GM23248 (cell line): ENCODE data around the gene R3HDM2. TPM values are rescaled to one million over a fixed set of nuclear protein-coding genes. Genes with fewer than 3 reads are reported as not detected.

ENCODE experiments used
- DNase-seq: peaks from one replicate; pipeline ENCODE4 v3.0.0-alpha.2; 2015
- H2AFZ ChIP-seq: fragments of 200-600 bp; sonication (generic); 2 replicates; pipeline ENCODE4 v1.6.1; 2016; ENCODE audit warnings: antibody characterized with exemption
- H3F3A ChIP-seq: fragments of 200-600 bp; sonication (generic); 2 replicates; pipeline ENCODE4 v1.6.1; 2016; ENCODE audit warnings: mild to moderate bottlenecking, antibody characterized with exemption, mixed run types; ENCODE audit not compliant: insufficient read depth
- H3K27ac ChIP-seq: fragments of 200-600 bp; sonication (generic); 2 replicates; pipeline ENCODE4 v1.5.1; 2016; ENCODE audit warnings: mild to moderate bottlenecking
- H3K27me3 ChIP-seq: fragments of 200-600 bp; sonication (generic); replicated peaks from 2 replicates; pipeline ENCODE4 v1.6.1; 2016; ENCODE audit warnings: mild to moderate bottlenecking; ENCODE audit not compliant: insufficient read depth
- H3K36me3 ChIP-seq: fragments of 200-600 bp; sonication (generic); 2 replicates; pipeline ENCODE4 v1.6.1; 2016; ENCODE audit warnings: low read depth, mild to moderate bottlenecking
- H3K4me1 ChIP-seq: fragments of 200-600 bp; sonication (generic); 2 replicates; pipeline ENCODE4 v1.6.1; 2016; ENCODE audit warnings: mild to moderate bottlenecking; ENCODE audit not compliant: insufficient read depth
- H3K4me2 ChIP-seq: fragments of 200-600 bp; sonication (generic); one replicate; pipeline ENCODE4 v1.6.1; 2016; ENCODE audit warnings: mild to moderate bottlenecking; ENCODE audit not compliant: unreplicated experiment
- H3K4me3 ChIP-seq: fragments of 200-600 bp; sonication (generic); 2 replicates; pipeline ENCODE4 v1.5.1; 2016; ENCODE audit warnings: mild to moderate bottlenecking
- H3K79me2 ChIP-seq: fragments of 200-600 bp; sonication (generic); 2 replicates; pipeline ENCODE4 v1.6.1; 2016; ENCODE audit warnings: mild to moderate bottlenecking; ENCODE audit not compliant: insufficient read depth
- H3K9ac ChIP-seq: fragments of 200-600 bp; sonication (generic); 2 replicates; pipeline ENCODE4 v1.6.1; 2016; ENCODE audit warnings: mild to moderate bottlenecking
- H3K9me2 ChIP-seq: fragments of 200-600 bp; sonication (generic); 2 replicates; pipeline ENCODE4 v1.6.1; 2016; ENCODE audit warnings: mixed run types, mild to moderate bottlenecking, moderate library complexity; ENCODE audit not compliant: insufficient read depth
- H3K9me3 ChIP-seq: fragments of 200-600 bp; sonication (generic); one replicate; pipeline ENCODE4 v1.6.1; 2017; ENCODE audit warnings: low read depth
- H4K20me1 ChIP-seq: fragments of 200-600 bp; sonication (generic); 2 replicates; pipeline ENCODE4 v1.6.0; 2016; ENCODE audit not compliant: insufficient read depth
- EZH2 ChIP-seq: fragments of 200-600 bp; sonication (generic); IDR thresholded peaks from 2 replicates; pipeline ENCODE4 v1.6.1; 2018; ENCODE audit warnings: antibody characterized with exemption, mild to moderate bottlenecking; ENCODE audit not compliant: insufficient read depth, poor library complexity, severe bottlenecking
- EZH2phosphoT487 ChIP-seq: fragments of 200-600 bp; sonication (generic); IDR thresholded peaks from 2 replicates; pipeline ENCODE4 v1.6.1; 2018; ENCODE audit warnings: antibody characterized with exemption, moderate library complexity, mild to moderate bottlenecking, low read depth; ENCODE audit not compliant: insufficient read depth
- WGBS, 2 experiments: methylation state at CpG; one replicate each; pipeline ENCODE4 v1.1.6; 2015 to 2017; ENCODE audit warnings: low lambda C conversion rate in 2 of 2, low coverage in 1 of 2; ENCODE audit errors: missing lambda C conversion rate in 2 of 2; 5-methylcytosine and 5-hydroxymethylcytosine counted together
- in situ Hi-C: fragments of 300-500 bp; cut with MboI; formaldehyde crosslinking; loops from 2 replicates; pipeline ENCODE4 v1.15.0; 2020
- polyA plus RNA-seq: library from polyadenylated mRNA; unstranded; fragments of >200 nt; fragmentation: Nextera tagmentation; extraction: Ambion mirVana; gene quantifications from 2 replicates; pipeline ENCODE4 v1.2.1, GENCODE V29; 2016
- small RNA-seq: library from RNA; depleted of rRNA; stranded (forward); fragments of <200 nt; gene quantifications from one replicate; pipeline ENCODE3, GENCODE V24; 2014; ENCODE audit warnings: low read depth, low replicate concordance
- total RNA-seq: library from RNA; depleted of rRNA; stranded (reverse); fragments of >200 nt; shearing (Covaris generic); gene quantifications from 2 replicates; pipeline ENCODE4 v1.2.3, GENCODE V29; 2014; rRNA removed

R3HDM2 gene
- total and polyA plus RNA-seq, 2 experiments from 2014 or later: 16.9 to 17.0 TPM

DNA sequence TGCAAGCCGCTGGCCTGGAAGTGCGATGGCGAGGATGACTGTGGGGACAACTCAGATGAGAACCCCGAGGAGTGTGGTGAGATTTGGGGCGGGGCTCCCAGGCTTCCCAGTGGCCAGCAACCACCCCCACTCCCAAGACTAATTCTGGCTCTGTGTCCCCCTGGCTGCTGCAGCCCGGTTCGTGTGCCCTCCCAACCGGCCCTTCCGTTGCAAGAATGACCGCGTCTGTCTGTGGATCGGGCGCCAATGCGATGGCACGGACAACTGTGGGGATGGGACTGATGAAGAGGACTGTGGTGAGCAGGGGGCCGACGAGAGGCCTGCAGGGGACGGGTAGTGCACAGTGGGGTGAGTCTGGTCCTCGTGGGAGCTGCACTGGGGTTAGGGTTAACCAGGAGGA is 226.4 kb downstream of the R3HDM2 start:
- no peak for DNase-seq
- peaks cover 48% of the 10 kb centered on the region for H3K36me3 ChIP-seq
- no peak overlapping the region for H3K27ac ChIP-seq
- no peak overlapping the region for H2AFZ ChIP-seq
- no peaks in the 10 kb centered on the region for H3K9me3 ChIP-seq
- 80 to 83% methylated on average over 19 of the region's 19 CpGs for WGBS, 2 experiments
- no peaks in the 10 kb centered on the region for H3K9me2 ChIP-seq
- no peak for TF ChIP-seq EZH2
- no peak for TF ChIP-seq EZH2phosphoT487
- no peaks in the 10 kb centered on the region for H3K27me3 ChIP-seq
- 0 out of 2 replicates have a peak, but pooled peaks cover 10% of the 10 kb centered on the region for H3K79me2 ChIP-seq
- H4K20me1 ChIP-seq: no peaks in the 10 kb centered on the region
- no peaks in the 10 kb centered on the region for H3K4me1 ChIP-seq
- no peak overlapping the region for H3K9ac ChIP-seq
- no peak overlapping the region for H3K4me2 ChIP-seq
- in situ Hi-C loops: no loop called here
- no peak overlapping the region for H3K4me3 ChIP-seq
- H3F3A ChIP-seq: peaks cover 33% of the 10 kb centered on the region

- WGBS, 2 experiments: 77 to 83% methylated on average over 11 of the region's 11 CpGs
These were observed 227.1 kb downstream of the R3HDM2 start for GRCh38 chr12:57203791-57204190.

More at GRCh38 chr12:57203791-57204190, 227.1 kb downstream of the R3HDM2 start:
- Histone ChIP-seq H3F3A (peaks cover 27% of the 10 kb centered on the region), H3K36me3 (peaks cover 49% of the 10 kb centered on the region), H4K20me1 (no peaks in the 10 kb centered on the region), H3K9ac (no peak overlapping the region), H3K79me2 (peaks cover 14% of the 10 kb centered on the region; the same call in 1 of the 2 replicates), H3K9me3 (no peaks in the 10 kb centered on the region), H2AFZ (no peak overlapping the region), H3K4me3 (no peak overlapping the region), H3K9me2 (no peaks in the 10 kb centered on the region), H3K27me3 (no peaks in the 10 kb centered on the region), H3K4me2 (no peak overlapping the region), H3K4me1 (no peaks in the 10 kb centered on the region), H3K27ac (no peak overlapping the region)
- TF ChIP-seq EZH2: no peak
- TF ChIP-seq EZH2phosphoT487: no peak
- in situ Hi-C loops: no loop called here
- no peak for DNase-seq

Small RNAs within 50 kb of the gene (small RNA-seq; reads per million reads assigned to genes)
- gene RNU6-879P: not detected

Other genes starting within 250 kb of the R3HDM2 start
- gene NXPH4, start 214.2 kb downstream of the R3HDM2 start, total RNA-seq: 5.6 and 5.7 TPM in 2 replicates
- gene NXPH4, start 214.2 kb downstream of the R3HDM2 start, polyA plus RNA-seq: 5.4 and 6.7 TPM in 2 replicates
- gene SHMT2, start 201.3 kb downstream of the R3HDM2 start, total RNA-seq: 272 and 341 TPM in 2 replicates
- 184 and 185 TPM in 2 replicates for gene SHMT2, start 201.3 kb downstream of the R3HDM2 start, polyA plus RNA-seq
- 0.32 and 1.3 TPM in 2 replicates for gene STAC3, start 179.9 kb downstream of the R3HDM2 start, total RNA-seq
- gene STAC3, start 179.9 kb downstream of the R3HDM2 start, polyA plus RNA-seq: 0.35 and 0.52 TPM in 2 replicates
- not detected in 2 replicates for gene INHBC, start 3.7 kb upstream of the R3HDM2 start, total RNA-seq
- gene INHBC, start 3.7 kb upstream of the R3HDM2 start, polyA plus RNA-seq: 0.09 TPM in 1 of 2 replicates, not detected in the other
- 0.65 and 0.76 TPM in 2 replicates for gene INHBE, start 24.3 kb upstream of the R3HDM2 start, total RNA-seq
- 0.23 and 0.24 TPM in 2 replicates for gene INHBE, start 24.3 kb upstream of the R3HDM2 start, polyA plus RNA-seq
- gene GLI1, start 28.7 kb upstream of the R3HDM2 start, total RNA-seq: 0.63 and 1.8 TPM in 2 replicates
- gene GLI1, start 28.7 kb upstream of the R3HDM2 start, polyA plus RNA-seq: 0.89 and 1.0 TPM in 2 replicates
- gene ARHGAP9, start 48.8 kb upstream of the R3HDM2 start, total RNA-seq: 0.11 TPM in 1 of 2 replicates, not detected in the other
- 0.48 and 0.61 TPM in 2 replicates for gene ARHGAP9, start 48.8 kb upstream of the R3HDM2 start, polyA plus RNA-seq
- gene MARS1, start 57.0 kb upstream of the R3HDM2 start, total RNA-seq: 184 and 198 TPM in 2 replicates
- gene MARS1, start 57.0 kb upstream of the R3HDM2 start, polyA plus RNA-seq: 264 and 272 TPM in 2 replicates
- 13.2 and 14.7 TPM in 2 replicates for gene DDIT3, start 89.5 kb upstream of the R3HDM2 start, total RNA-seq
- gene DDIT3, start 89.5 kb upstream of the R3HDM2 start, polyA plus RNA-seq: 36.6 and 42.5 TPM in 2 replicates
- gene MBD6, start 91.8 kb upstream of the R3HDM2 start, total RNA-seq: 2.1 and 2.8 TPM in 2 replicates
- 9.7 and 13.0 TPM in 2 replicates for gene MBD6, start 91.8 kb upstream of the R3HDM2 start, polyA plus RNA-seq
- gene DCTN2, start 116.1 kb upstream of the R3HDM2 start, total RNA-seq: 158 and 202 TPM in 2 replicates
- 141 and 144 TPM in 2 replicates for gene DCTN2, start 116.1 kb upstream of the R3HDM2 start, polyA plus RNA-seq
- under 0.01 and 0.11 TPM in 2 replicates for gene KIF5A, start 119.0 kb upstream of the R3HDM2 start, total RNA-seq
- 0.15 and 0.18 TPM in 2 replicates for gene KIF5A, start 119.0 kb upstream of the R3HDM2 start, polyA plus RNA-seq
- gene PIP4K2C, start 160.1 kb upstream of the R3HDM2 start, total RNA-seq: 21.5 and 27.3 TPM in 2 replicates
- gene PIP4K2C, start 160.1 kb upstream of the R3HDM2 start, polyA plus RNA-seq: 20.7 and 22.5 TPM in 2 replicates
- gene DTX3, start 173.8 kb upstream of the R3HDM2 start, total RNA-seq: 12.3 and 19.6 TPM in 2 replicates
- 7.7 and 8.7 TPM in 2 replicates for gene DTX3, start 173.8 kb upstream of the R3HDM2 start, polyA plus RNA-seq
- gene ARHGEF25, start 180.4 kb upstream of the R3HDM2 start, total RNA-seq: 24.2 and 43.0 TPM in 2 replicates
- gene ARHGEF25, start 180.4 kb upstream of the R3HDM2 start, polyA plus RNA-seq: 0.24 and 0.60 TPM in 2 replicates
- 7.8 and 8.6 TPM in 2 replicates for gene B4GALNT1, start 202.2 kb upstream of the R3HDM2 start, total RNA-seq
- gene B4GALNT1, start 202.2 kb upstream of the R3HDM2 start, polyA plus RNA-seq: 4.7 and 5.4 TPM in 2 replicates